ENCODE data around the gene PPFIBP2.

- TF ChIP-seq CTCF (IDR thresholded peaks at IDR 0.05) = no peak
- TF ChIP-seq POLR2A (IDR thresholded peaks at IDR 0.05) = no peak
Observed at GRCh38 chr11:7518811-7519562, 5.2 kb downstream of the PPFIBP2 start.
